ENCODE data around the gene ARVCF.
A peak's percentile ranks its signal among the peaks of the same experiment; 100 is the strongest.

ARVCF gene

GRCh38 chr22:19988331-19988808 is 28.3 kb downstream of the ARVCF start:
- no peak overlapping the region for H3K4me3 ChIP-seq (replicated peaks; ENCODE audit: low read depth, low read length)
- DNase-seq (ENCODE audit: low read depth) = no peak
- no peak for TF ChIP-seq CTCF (IDR thresholded peaks at IDR 0.05; ENCODE audit: low read length, missing control alignments)

- no peak overlapping the region for H3K4me3 ChIP-seq (replicated peaks; ENCODE audit: low read depth, low read length)
- no peak for TF ChIP-seq CTCF (IDR thresholded peaks at IDR 0.05; ENCODE audit: low read length, missing control alignments)
- no peak for DNase-seq (ENCODE audit: low read depth)
Observed at GRCh38 chr22:19987394-19988306, 29.0 kb downstream of the ARVCF start.

GRCh38 chr22:19986410-19987341 is 29.9 kb downstream of the ARVCF start:
- peak; percentile 71 for DNase-seq (ENCODE audit: low read depth)
- no peak for TF ChIP-seq CTCF (IDR thresholded peaks at IDR 0.05; ENCODE audit: low read length, missing control alignments)
- peak overlapping the region; percentile 62 for H3K4me3 ChIP-seq (replicated peaks; ENCODE audit: low read depth, low read length)

- DNase-seq (ENCODE audit: low read depth) = no peak
- H3K4me3 ChIP-seq (replicated peaks; ENCODE audit: low read depth, low read length) = peak overlapping the region; percentile 62
- TF ChIP-seq CTCF (IDR thresholded peaks at IDR 0.05; ENCODE audit: low read length, missing control alignments) = no peak
Observed at GRCh38 chr22:19986011-19986409, 30.6 kb downstream of the ARVCF start.

- no peak overlapping the region for H3K4me3 ChIP-seq (replicated peaks; ENCODE audit: low read depth, low read length)
- no peak for DNase-seq (ENCODE audit: low read depth)
- TF ChIP-seq CTCF (IDR thresholded peaks at IDR 0.05; ENCODE audit: low read length, missing control alignments) = no peak
Observed at GRCh38 chr22:19984851-19985811, 31.5 kb downstream of the ARVCF start.

GRCh38 chr22:19984201-19984753 is 32.3 kb downstream of the ARVCF start:
- peak; percentile 38 for DNase-seq (ENCODE audit: low read depth)
- TF ChIP-seq CTCF (IDR thresholded peaks at IDR 0.05; ENCODE audit: low read length, missing control alignments) = no peak
- no peak overlapping the region for H3K4me3 ChIP-seq (replicated peaks; ENCODE audit: low read depth, low read length)
